HG02885 (cell line): ENCODE measurements around the gene KCNF1.
A peak's percentile ranks its signal among the peaks of the same experiment; 100 is the strongest.

ENCODE experiments used
- ATAC-seq: cut with Tn5 transposase; IDR thresholded peaks from one replicate; pipeline ENCODE4 v1.9.1; 2021; ENCODE audit warnings: mild to moderate bottlenecking; ENCODE audit not compliant: unreplicated experiment, poor library complexity

KCNF1 gene

GRCh38 chr2:10879624-10880585 is 31.8 kb upstream of the KCNF1 start:
- no peak for ATAC-seq

- ATAC-seq, result no peak
Measured at GRCh38 chr2:10880586-10881321, 31.0 kb upstream of the KCNF1 start.

DNA sequence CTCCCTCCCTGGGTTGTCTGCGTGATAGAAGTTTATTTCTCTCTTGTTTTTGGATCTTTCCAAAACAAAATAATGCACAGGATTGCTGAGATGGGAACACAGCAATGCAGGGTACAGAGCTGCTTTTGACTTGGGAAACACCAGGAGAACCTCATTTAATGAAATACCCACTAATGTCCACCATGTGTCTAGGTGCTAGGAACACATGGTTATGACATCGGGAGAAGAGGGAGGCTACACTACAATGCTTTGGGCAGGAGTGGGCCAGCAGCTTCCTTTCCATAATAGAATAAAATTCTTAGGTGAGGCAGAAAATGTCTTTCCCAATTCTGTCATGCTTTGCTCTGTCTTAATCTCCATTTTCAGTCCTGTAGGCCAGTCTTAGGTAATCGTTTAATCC is 29.2 kb upstream of the KCNF1 start:
- no peak for ATAC-seq

- no peak for ATAC-seq
Measured at GRCh38 chr2:10883066-10883465, 28.7 kb upstream of the KCNF1 start.

DNA sequence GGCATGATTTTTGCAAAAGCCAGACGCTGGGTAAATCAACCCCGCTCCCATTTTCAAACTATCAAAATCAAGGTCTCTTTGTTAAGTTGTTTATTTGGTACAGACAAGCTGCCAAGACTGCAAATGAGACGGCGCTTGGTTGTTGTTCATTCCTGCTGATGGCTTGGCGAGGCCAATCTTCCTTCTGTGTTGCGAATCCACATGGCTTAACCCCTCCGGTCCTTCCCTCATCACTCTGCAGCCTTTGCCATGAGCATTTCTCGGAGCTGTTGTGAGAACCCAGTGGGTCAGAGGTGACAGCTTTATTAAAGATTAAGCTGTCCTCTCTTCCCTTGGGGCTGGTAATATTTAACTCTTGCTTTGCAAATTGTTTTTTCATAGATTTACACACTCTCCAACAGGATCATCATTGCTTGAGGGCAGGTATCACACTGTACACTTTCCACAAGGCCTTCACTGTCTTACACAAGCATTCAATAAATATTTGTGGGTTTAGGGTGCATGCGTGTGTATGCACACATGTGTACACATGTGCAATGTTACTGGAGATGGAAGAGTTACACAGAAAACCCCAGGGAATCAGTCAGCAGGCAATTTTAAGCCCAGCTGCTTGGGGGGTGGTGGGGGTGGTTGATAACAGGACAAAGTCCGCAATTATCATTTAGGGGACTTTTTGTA is 27.8 kb upstream of the KCNF1 start:
- ATAC-seq, result peak; percentile 23

- ATAC-seq, result peak; percentile 54
Measured at GRCh38 chr2:10884574-10884975, 27.2 kb upstream of the KCNF1 start.

GRCh38 chr2:10885094-10885860 is 26.5 kb upstream of the KCNF1 start:
- no peak for ATAC-seq

GRCh38 chr2:10887476-10887875 is 24.3 kb upstream of the KCNF1 start:
- ATAC-seq, result no peak

- no peak for ATAC-seq
Measured at GRCh38 chr2:10889651-10890215, 22.0 kb upstream of the KCNF1 start.

- ATAC-seq, result no peak
Measured at GRCh38 chr2:10890706-10891270, 20.9 kb upstream of the KCNF1 start.

GRCh38 chr2:10891390-10891789 is 20.3 kb upstream of the KCNF1 start:
- ATAC-seq, result no peak

GRCh38 chr2:10891848-10892247 is 19.9 kb upstream of the KCNF1 start:
- no peak for ATAC-seq

DNA sequence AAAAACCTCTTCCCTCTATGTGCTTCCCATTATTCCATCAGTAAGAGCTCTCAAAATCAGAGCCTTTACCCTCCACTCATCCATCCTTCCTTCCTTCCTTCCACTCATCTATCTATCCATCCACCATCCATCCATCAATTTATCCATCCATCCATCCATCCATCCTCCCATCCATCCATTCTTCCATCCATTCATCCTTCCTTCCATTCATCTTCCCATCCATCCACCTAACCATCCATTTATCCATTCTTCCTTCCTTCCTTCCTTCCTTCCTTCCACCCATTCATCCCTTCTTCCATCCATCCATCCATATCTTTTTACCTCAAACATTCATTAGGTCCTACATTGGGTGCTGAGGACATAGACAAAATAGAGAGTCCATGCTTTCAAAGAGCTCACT is 19.4 kb upstream of the KCNF1 start:
- no peak for ATAC-seq

DNA sequence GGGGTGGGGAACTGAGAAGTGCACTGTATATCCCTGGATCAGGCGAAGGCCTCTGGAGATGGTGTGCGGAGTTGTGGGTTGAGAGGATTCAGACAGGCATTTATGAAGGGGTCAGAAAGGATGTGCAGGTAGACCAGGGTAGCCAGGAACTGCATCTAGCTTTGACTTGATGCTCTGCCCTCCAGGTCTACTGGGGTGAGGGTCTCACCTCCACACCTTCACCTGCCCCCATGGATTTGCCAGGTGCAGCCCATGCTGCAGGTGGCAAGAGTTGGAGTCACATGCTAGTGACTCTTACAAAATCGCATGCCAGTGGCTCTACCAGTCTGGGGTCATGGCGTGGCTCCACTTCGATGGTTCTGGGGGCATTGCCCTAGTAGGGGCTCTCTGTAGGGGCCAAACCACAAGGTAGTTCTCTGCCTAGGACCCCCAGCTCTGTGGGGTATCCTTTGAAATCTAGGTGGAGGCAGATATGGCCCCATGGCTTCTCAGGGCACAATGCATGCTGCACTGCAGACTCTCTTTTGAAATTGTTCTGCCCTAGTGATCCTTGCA is 18.9 kb upstream of the KCNF1 start:
- no peak for ATAC-seq

DNA sequence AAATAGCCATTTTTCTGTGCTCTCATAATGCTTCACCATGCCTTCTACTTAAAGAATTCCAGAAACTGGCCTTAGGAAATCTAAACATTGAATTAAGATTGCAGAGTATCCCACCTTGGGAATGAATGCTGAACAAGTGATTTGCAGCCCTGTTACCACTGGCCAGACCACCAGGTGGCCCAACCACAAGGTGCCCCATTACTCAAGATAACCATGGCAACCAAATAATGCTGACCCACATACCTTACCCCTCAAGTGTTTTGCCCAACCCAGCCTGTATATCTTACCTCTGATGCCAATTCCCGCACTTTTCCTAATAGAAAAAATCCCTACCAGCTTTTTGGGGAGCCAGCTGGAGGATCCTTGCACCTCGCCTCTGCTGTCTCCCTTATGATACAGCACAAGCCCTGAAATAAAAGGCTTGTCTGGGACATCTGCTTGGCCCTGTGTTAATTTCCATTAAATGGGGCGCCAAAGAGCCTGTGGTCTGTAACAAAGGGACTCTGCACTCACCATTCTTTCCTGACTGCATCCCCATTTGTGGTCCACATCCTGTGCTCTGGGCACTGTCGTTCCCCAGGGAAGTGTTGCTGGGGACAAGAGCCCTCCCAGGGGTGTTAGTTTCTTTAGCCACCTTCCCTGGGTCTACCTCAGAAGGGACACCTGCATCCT is 17.3 kb upstream of the KCNF1 start:
- no peak for ATAC-seq

DNA sequence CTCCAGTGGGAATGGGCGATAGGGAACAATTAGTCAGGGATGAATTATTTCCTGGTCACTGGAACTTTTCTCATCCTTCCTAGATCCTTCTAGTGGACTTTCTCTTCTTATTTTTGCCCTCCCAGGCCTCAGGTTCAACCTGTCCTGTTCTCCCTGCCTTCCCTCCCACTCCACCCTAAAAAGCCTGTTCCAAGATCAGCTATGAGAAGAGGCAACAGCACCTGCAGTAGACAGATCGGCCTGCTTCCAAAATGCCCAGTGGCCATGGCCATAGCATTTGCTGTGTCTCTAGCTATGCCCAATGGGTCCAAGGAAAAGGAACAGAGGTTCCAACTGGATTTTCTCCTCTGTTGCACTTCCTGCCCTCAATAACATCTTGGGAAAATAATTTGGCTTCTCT is 16.5 kb upstream of the KCNF1 start:
- no peak for ATAC-seq

DNA sequence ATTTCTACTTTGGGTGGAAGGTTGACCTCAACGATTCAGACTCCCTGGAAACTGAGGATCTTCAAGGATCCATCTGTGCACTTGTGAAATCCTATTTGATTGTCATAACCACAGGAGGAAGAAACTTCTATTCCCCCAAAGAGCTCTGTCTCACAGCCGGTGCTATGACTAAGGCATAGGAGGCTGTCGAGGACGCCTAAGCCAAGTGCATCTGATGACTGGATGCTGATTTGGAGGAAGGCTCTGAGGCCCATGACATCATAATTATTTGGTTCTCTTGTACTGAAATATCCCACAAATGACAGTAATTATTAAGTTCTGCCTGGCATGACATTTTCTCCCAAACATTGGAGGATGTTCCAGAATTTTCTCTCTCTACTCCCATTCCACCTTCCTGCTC is 13.8 kb upstream of the KCNF1 start:
- no peak for ATAC-seq

DNA sequence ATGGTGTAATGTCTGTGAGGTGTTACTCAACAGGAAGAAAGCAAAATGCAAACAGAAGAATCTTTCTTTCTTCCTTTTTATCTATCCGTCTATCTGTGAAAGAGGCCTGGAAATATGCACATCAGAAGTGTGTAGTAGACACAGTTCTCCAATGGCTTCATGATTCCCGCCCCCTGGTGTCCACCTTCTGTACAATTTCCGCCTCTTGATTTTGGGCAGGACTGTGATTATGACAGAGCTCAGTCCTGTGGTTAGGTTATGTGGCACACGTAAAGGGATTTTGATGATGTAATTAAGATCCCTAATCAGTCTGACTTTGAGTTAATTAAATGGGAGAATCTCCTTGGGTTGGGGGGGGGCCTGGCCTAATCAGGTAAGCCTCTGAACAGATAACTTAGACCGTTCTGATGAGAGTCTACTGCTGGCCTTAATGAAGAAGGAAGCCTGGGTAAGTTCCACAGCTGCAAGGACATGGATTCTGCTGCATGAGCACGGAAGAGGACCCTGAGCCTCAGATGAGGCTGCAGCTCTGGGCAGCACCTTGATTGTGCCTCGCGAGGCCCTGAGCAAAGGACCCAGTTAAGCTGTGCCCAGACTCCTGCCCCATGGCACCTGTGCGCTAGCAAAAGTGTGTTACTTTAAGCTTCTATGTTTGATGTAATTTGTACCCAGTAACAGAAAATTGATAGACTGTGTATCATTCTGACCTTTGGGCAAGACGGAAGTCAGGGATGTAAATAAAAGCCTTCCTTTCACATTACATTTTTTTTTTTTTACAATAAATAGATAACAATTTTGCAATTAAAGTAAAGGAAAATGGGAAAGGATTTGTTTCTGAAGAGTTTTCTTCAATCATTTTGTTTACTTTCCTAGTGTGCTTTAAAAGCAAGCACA is 11.3 kb upstream of the KCNF1 start:
- ATAC-seq, result no peak
